ENCODE results near the gene SUDS3.

SUDS3 gene

DNA sequence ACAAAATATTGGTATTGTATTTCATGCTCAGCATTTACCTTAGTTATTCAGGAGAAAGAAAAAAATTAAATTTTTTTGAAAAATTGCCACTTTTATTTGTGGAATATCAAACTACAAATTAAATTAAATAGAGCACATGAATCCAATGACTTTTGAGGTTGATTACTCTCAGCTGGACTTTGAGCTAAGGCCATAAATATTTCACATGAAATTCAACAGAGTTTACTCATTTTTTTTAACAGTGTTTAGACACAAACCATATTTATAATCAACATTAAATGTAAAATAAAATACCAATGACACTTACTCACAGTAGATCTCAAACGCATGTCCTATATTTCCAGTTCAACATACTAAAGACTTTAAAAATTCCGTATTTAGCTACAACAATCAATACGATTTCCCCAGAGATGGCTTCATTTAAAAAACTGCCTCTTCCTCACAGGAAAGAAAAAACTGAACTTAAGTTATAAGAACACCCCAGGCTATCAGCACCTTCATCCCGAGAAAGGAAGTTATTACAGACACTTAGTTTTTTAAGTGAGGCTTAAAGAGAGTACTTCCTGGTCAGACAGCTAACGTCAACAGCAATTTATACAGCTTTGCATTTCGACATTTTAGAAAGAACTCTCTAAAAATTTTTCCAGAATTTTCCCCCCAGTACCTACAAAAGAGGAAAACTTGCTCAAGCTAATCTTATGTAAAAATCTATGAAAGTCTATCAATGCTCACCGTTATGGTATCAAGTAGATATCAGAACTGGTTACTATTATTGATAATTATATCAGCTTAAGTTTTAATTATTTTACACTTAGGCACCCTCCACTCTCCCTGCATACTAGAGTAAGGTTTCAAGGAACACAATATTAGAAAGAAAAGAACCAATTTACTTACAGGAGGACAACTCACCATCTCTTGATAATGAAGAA lies 17.5 kb upstream of the SUDS3 start:
- CTCF ChIA-PET, result interaction anchor here (0.6 to 6.4 kb wide), 18 partner anchors 11 to 481 kb away, joined by 3 to 71 read pairs (median 4); partner anchors contain the start of genes PEBP1 and SUDS3
- POLR2A ChIA-PET, result interaction anchor here (0.9 to 1.7 kb wide), 2 partner anchors 17 to 51 kb away, joined by 3 to 4 read pairs; no protein-coding TSS in a partner anchor
- TF ChIP-seq, protein P1, sequence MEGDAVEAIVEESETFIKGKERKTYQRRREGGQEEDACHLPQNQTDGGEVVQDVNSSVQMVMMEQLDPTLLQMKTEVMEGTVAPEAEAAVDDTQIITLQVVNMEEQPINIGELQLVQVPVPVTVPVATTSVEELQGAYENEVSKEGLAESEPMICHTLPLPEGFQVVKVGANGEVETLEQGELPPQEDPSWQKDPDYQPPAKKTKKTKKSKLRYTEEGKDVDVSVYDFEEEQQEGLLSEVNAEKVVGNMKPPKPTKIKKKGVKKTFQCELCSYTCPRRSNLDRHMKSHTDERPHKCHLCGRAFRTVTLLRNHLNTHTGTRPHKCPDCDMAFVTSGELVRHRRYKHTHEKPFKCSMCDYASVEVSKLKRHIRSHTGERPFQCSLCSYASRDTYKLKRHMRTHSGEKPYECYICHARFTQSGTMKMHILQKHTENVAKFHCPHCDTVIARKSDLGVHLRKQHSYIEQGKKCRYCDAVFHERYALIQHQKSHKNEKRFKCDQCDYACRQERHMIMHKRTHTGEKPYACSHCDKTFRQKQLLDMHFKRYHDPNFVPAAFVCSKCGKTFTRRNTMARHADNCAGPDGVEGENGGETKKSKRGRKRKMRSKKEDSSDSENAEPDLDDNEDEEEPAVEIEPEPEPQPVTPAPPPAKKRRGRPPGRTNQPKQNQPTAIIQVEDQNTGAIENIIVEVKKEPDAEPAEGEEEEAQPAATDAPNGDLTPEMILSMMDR (IDR thresholded peaks at IDR 0.05; ENCODE audit: control extremely low read depth, extremely low read depth, low read depth, missing control alignments), result no peak

DNA sequence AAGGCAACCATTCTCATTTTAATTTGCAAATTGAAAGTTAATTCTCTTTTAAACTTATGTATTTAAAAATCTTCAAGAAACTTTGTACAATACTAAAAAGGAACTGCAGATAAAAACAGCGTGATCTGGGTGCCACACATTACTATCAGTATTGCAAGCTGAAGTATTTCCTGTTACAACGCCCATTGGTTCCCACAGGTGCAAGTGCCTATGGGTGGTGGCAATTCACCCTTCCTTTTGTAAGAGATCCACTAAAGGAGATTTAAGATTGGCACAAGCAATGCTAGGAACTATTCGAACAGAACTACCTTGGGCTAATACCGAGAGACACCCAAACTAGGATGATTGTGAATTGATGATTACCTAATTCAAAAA lies 16.8 kb upstream of the SUDS3 start:
- peak; percentile 36 for DNase-seq (ENCODE audit: extremely low spot score)
- CTCF ChIA-PET, result interaction anchor here (0.6 to 6.4 kb wide), 9 partner anchors 10 to 238 kb away, joined by 3 to 71 read pairs (median 6); partner anchors contain the start of gene SUDS3
- POLR2A ChIA-PET, result interaction anchor here (0.9 kb wide), 1 partner anchor 52 kb away, joined by 3 read pairs; no protein-coding TSS in a partner anchor
- TF ChIP-seq, protein P1 (IDR thresholded peaks at IDR 0.05; ENCODE audit: control extremely low read depth, extremely low read depth, low read depth, missing control alignments), result no peak

More for the DNA sequence above, 17.5 kb upstream of the SUDS3 start:
- DNase-seq (ENCODE audit: extremely low spot score), result peak; percentile 33

DNA sequence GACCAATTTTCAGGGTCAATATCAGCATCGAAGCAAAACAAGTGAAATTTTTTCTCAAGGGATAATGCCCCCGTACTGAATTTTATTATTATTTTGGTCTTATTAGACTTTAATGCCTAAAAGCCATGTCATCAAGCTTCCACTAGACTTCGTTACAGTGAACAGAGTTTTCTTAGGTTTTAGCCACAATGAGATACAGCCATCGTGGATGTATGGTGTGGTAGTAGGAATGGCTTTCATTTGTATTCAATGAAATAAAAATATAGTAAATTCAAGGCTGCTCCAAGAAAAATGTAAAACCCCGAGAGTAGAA lies 15.3 kb upstream of the SUDS3 start:
- no peak for DNase-seq (ENCODE audit: extremely low spot score)
- TF ChIP-seq, protein P1 (IDR thresholded peaks at IDR 0.05; ENCODE audit: control extremely low read depth, extremely low read depth, low read depth, missing control alignments), result no peak
- ChIA-PET CTCF (interaction anchor here (0.8 to 6.4 kb wide), 2 partner anchors 16 to 29 kb away, joined by 3 to 71 read pairs; partner anchors contain the start of gene SUDS3), POLR2A (no interaction called here)

DNA sequence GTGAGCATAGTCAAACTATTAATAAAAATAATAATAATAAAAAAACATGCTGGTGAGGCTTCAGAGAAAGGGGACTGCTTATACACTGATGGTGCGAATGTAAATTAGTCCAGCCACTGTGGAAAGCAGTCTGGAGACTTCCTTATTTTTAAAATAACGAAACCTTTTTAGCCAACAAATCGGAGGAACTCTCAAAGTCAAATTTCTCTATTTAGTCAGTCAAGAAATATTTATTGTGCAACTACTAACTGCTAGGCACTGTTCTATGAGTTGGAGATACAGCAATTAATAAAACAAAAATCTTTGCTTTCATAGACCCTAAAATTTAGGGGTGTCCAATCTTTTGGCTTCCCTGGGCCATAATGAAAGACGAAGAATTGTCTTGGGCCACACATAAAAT lies 14.5 kb upstream of the SUDS3 start:
- ChIA-PET CTCF (no interaction called here), POLR2A (no interaction called here)
- TF ChIP-seq, protein P1 (IDR thresholded peaks at IDR 0.05; ENCODE audit: control extremely low read depth, extremely low read depth, low read depth, missing control alignments), result no peak
- no peak for DNase-seq (ENCODE audit: extremely low spot score)

DNA sequence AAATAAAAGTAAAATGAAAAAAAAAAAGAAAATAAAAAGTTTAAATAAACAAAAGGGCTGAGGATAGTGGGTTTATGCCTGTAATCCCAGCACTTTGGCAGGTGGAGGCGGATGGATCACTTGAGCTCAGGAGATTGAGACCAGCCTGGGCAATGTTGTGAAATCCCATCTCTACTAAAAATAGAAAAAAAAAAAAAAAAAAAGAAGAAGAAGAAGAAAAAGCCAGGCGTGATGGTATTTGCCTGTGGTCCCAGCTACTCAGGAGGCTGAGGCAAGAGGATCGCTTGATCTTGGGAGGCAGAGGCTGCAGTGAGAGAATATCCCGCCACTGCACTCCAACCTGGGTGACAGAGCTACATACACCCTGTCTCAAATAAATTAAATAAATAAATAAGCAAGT lies 7.5 kb upstream of the SUDS3 start:
- TF ChIP-seq, protein P1 (IDR thresholded peaks at IDR 0.05; ENCODE audit: control extremely low read depth, extremely low read depth, low read depth, missing control alignments), result no peak
- ChIA-PET CTCF (interaction anchor here (1.1 to 3.8 kb wide), 4 partner anchors 9 to 193 kb away, joined by 3 to 24 read pairs (median 6); no protein-coding TSS in a partner anchor), POLR2A (interaction anchor here (0.6 to 0.7 kb wide), 3 partner anchors 61 to 132 kb away, joined by 3 to 5 read pairs (median 4); no protein-coding TSS in a partner anchor)
- no peak for DNase-seq (ENCODE audit: extremely low spot score)

DNA sequence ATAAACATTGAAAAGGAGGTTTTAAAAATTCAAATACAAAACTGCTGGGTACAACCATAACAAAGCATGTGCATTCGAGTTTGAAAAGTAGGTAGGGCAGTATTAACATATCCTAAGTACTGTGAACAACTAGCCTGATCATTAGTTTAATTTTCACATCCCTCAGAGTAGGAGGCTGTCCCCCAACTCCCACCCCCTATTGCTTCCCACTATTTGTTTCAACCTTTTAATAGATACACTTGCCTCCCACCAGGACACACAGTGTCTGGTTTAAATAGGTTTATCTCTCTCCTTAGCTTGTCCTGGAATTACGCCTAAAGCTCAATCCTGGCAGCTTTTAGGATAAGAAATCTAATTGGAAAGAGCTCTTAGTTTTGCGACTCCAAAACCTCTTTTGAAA lies 5.8 kb upstream of the SUDS3 start:
- CTCF ChIA-PET, result interaction anchor here (0.9 to 3.8 kb wide), 2 partner anchors 12 to 29 kb away, joined by 3 to 24 read pairs; no protein-coding TSS in a partner anchor

More for the DNA sequence above, 5.8 kb upstream of the SUDS3 start:
- POLR2A ChIA-PET, result interaction anchor here (0.6 to 1.1 kb wide), 2 partner anchors 15 to 28 kb away, joined by 7 to 8 read pairs; no protein-coding TSS in a partner anchor
- TF ChIP-seq, protein P1 (IDR thresholded peaks at IDR 0.05; ENCODE audit: control extremely low read depth, extremely low read depth, low read depth, missing control alignments), result no peak
- DNase-seq (ENCODE audit: extremely low spot score), result no peak

Data from GM10248 (cell line).